ENCODE results near the gene CLDND2. TPM values are rescaled to one million over a fixed set of nuclear protein-coding genes. Genes with fewer than 3 reads are reported as not detected.
"Not testable (repeated sequence)": the region's sequence is repeated elsewhere in the genome, so short reads cannot be mapped to it uniquely, and the experiment has no call there.

The CLDND2 gene, protein sequence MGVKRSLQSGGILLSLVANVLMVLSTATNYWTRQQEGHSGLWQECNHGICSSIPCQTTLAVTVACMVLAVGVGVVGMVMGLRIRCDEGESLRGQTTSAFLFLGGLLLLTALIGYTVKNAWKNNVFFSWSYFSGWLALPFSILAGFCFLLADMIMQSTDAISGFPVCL
- 1 to 10 TPM in 3 of 4 donors, under 1 TPM in 1; 0.99 to 2.9 (median 2.1) TPM for polyA plus RNA-seq (ENCODE audit: insufficient read length in 4 of 4)

DNA sequence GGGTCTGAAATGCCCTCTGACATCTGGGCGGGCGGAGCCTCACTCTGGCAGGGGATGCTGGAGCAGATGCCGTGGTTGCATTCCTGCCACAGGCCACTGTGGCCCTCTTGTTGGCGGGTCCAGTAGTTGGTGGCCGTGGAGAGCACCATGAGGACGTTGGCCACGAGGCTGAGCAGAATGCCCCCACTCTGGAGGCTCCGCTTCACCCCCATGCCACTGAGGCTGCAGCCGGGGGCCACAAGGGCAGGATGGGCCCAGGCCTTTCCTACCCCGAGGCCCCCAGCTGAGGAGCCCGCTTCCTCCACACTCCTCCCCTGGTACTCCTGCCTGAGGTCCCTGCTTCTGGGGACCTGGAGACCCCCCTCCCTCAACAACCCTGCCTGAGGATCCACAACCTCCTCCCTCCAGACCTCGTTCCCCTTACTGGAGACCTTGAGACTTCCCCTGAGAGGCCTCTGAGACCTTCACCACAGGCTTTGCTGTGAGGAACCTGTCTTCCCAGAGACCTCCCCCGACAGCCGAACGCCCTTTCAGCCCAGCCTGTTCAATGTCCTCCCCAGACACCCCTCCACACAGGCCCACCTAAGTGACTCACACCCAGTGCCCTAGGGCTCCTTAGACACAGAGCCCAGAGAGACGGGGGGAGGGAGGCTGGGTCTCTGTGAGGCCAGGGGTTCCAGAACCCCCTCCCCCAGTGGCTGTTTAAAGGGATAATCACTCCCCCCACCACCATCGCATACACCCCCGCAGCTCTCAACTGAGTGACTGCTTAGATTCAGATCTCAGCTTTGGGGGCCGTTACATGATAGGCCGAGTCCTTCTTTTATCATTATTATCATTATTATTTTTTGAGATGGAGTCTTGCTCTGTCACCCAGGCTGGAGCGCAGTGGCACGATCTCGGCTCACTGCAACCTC is at the start of gene CLDND2:
CLDND2 (minus strand) TSS at position 638 of the 917 bp plus-strand sequence; CDS start at position 212, 426 bp downstream.
- no peak for DNase-seq (ENCODE audit: low read depth in 4 of 4, low spot score in 2 of 4)

DNA sequence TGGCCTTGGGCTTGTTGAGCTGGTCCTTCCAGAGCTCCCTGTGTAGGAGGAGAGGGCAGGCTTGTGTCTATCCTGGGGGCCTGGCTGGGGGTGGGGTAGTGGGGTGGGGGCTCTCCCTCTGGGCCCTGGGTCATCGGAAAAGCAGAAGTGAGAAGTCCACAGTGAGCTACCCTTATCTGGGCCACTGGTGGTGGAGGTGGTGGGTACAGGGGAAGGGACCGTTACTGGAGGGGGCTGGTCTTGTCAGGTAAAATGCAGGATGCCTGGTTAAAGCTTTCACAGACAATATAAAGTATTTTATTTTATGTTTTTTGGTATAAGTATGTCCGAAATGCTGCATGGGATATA is 49.0 kb upstream of the CLDND2 start:
- DNase-seq (ENCODE audit: low read depth in 4 of 4, low spot score in 2 of 4), result no peak

DNA sequence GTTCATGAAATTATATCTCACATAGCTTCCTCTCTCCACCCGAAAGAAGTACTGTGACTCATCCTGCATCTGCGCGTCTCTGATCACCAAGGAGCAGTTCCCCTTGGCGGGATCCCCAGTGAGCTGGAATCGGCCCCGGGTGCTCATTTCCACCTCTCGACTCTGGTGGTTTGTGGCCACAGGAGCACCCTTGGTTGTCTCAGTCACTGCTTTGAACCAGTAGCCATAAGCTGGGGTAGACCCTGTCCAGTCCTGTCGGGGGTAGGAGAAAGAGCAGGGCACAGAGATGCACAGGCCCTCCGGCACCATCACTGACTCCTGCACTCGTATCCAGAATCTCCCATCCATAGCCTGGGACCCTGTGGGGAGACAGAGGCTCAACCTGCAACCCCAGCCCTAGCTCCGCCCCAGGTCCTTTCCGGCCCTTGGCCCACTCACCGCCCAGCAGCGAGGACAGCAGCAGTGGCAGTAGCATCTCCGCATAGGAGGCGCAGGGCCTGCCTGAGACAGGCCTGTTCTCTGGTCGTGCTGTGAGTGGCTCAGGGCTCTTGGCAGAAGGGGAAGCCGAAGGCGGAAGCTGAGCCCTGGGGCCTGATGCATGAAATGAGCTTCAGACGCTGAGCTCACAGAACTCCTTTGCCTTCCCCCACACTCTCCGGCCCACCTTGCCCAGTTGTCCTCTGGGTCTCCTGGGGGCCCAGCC is 48.5 kb upstream of the CLDND2 start, which contains the start of gene SIGLEC10:
SIGLEC10 (minus strand) TSS at position 536 of the 703 bp plus-strand sequence; CDS start at position 475, 61 bp downstream.
- DNase-seq (ENCODE audit: low read depth in 4 of 4, low spot score in 2 of 4), result no peak

DNA sequence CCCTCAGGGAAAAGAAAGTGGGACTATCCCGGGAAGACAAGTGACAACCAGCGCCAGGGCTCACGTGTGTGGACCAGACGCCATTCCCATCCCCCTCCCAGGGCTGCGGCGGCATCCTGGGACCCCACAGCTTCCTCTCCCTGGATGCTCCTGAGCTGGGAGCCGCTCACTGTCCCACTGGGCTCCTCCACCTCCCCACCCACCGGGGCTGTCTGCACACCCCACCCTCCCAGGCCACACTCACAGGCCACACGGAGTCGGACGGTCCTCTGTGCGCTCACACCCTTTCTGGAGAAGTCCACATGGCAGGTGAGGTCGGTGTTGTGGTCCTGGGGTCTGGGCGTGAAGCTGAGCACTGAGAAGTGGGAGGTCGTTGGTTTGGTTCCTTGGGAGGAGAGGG is 47.6 kb upstream of the CLDND2 start:
- not testable (repeated sequence) for DNase-seq (ENCODE audit: low read depth in 4 of 4, low spot score in 2 of 4)

DNA sequence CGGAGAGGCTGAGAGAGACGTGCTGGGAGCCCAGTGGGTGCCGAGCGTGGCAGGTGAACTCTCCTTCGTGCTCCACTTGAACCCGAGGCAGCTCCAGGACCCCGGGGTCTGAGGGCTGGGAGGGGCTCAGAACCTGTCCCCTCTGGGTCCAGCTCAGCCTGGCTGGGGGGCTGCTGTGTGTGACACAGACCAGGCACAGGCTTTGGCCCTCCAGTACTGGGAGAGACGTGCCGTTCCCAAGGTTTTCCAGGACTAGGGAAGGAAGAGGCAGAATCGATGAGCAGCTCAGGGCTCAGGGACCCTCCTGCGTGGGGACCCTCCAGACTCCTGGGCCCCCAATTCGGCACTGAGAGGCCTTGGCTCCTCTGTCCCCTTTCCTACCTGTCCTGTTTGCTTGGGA is 46.4 kb upstream of the CLDND2 start:
- no peak for DNase-seq (ENCODE audit: low read depth in 4 of 4, low spot score in 2 of 4)

DNA sequence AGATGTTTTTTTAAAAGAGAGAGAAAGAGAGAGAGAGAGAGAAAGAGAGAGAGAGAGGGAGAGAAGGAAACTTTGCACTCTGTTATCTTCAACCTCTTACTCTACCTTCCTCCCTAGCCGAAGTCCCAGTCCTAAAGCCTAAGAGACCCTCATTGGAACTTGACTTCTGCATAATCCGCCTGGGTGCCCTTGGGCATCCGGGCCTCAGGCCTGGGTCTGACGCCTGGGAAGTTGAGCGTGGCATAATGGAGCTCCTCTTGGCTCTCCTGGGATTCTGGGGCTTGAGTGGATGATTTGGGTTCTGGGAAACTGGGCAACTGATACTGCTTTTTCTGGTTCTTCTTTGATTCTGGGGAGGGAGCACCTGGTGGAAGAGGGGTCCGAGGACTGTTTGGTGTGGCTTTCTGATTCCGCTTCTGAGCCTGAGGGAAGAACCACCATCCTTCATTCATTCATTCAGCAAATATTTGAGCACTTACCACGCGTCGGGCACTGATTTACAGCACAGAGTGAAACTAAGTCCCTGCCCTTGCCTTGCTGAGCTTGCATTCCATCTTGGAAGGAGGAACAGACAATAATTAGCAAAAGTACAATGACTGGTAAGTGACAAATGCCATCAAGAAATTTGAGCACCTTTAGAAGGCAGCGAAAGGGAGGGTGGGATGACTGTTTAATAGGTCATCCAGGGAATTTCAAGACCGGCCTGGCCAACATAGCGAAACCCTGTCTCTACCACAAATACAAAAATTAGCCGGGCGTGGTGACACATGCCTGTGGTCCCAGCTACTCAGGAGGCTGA is 42.3 kb upstream of the CLDND2 start:
- no peak for DNase-seq (ENCODE audit: low read depth in 4 of 4, low spot score in 2 of 4)

DNA sequence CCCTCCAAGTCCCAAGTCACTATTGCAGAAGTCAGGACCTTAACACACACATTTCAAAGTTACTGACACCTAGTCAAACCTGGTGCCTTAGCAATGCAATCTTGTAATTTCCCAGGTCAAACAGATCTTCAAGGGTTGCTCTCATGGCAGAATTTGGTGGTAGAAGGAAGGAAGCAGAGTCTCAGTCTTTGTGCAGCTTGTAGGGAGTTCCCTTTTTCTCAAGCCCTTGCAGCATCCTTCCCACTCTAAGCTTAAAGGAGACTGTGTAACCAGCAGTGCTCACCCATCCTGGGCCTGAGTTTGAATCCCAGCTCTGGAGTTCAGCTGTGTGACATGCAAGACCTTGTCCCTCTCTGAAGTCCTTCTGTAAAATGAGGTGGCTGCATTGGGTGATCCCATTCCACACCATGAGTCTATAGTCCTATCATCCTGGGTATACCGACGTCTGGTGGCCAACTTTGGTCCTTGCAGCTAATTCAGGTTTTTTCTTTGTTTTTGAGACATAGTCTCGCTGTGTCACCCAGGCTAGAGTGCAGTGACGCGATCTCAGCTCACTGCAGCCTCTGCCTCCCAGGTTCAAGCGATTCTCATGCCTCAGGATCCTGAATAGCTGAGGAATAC is 38.8 kb upstream of the CLDND2 start:
- no peak for DNase-seq (ENCODE audit: low read depth in 4 of 4, low spot score in 2 of 4)

DNA sequence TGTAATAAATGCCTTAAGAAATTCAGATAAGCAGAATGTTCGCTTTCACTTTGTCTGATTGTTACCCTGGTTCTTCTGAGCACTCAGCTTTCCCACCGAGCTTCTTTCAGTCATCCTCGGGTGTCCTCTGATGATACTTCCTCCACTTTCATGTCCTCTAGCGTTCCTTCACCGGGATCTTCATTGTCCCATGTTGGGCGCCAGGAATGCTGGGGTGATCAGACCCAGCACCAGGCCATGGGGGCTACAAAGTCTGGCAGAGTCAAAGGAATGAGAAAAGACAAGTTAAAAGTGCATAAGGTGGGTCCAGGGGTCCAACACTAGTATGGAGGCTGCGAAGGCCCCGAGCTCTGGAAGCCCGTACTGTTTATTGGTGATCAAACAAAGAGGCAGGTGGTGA is 33.3 kb upstream of the CLDND2 start:
- no peak for DNase-seq (ENCODE audit: low read depth in 4 of 4, low spot score in 2 of 4)

DNA sequence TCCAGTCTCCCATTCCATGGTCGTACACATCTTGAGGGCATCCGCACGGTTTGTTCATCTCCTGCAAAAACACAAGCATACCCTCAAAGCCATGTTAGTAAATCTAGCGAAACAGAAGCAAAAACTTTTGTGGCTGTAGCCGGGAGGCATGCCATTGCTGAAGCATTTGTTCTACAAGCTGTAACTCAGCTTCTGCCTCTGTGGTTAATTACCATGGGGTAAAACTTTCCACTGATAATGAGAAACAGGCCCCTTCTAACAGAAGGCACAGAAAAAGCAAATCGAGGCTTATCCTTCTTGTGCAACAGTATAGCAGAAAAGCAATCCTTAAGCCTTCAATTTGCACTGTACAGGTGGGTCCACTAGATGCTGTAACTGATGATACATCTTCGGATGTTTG is 31.1 kb upstream of the CLDND2 start:
- DNase-seq (ENCODE audit: low read depth in 4 of 4, low spot score in 2 of 4), result not testable (repeated sequence)

DNA sequence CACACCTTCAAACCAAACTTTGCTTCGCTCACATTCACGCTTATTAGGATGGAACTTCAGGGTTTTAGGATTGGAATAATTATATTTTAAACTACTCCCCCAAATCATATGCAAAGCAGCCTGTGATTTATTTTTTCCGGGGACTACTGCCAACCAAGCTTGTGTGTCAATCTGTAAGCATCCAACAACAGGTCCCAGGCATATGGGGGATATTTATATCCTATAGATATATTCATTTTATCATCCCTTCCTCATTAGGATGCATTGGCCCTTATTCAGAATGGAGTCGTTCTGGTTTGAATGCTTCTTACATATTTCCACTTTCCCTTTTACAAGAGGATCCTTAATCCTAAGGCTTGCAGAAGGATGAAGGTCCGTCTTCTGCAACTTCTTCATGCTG is 30.4 kb upstream of the CLDND2 start:
- DNase-seq (ENCODE audit: low read depth in 4 of 4, low spot score in 2 of 4), result no peak

DNA sequence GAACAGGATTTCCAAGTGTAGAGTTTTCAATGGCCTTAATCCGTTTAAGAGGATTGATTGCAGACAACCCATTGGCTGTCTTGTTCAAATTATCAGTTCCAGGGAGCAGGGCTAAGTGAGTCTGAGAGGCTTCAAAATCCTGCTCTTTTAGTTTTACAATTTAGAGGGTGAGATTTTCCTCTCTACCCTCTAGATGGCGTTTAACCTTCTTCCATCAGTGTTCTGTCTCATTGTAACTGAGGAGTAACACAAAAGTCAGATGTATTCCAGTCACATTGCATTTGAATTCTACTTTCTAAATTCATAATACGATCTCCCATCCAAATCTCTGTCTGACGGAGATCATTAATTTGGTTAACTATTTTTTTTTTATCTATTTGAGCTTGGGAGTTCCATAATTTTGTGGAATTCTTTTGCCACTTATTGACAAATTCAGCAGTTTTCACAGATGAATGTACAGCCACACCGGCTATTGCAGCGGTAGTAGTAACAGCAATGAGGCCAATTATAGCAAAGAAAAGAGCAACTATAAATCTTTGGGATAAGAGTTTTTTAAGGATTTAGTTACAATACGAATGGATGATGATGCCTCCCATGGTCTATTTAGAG is 29.4 kb upstream of the CLDND2 start:
- DNase-seq (ENCODE audit: low read depth in 4 of 4, low spot score in 2 of 4), result no peak

DNA sequence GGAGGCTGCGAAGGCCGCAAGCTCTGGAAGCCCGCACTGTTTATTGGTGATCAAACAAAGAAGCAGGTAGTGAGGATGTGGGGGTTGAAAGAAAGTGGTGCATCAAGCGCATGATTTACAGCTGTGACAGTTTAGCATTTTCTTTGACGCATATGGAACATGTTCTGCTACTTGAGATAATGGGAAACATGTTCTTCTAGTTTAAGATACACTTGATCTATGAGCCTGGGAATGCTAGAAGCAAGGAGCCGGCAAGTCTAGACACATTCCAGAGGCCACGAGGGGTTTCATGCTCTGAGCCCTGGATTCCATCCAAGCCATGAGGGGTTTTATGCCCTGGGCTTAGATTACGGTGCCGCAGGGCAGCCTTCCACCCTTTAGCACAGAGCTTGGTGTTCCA is 28.6 kb upstream of the CLDND2 start:
- not testable (repeated sequence) for DNase-seq (ENCODE audit: low read depth in 4 of 4, low spot score in 2 of 4)

DNA sequence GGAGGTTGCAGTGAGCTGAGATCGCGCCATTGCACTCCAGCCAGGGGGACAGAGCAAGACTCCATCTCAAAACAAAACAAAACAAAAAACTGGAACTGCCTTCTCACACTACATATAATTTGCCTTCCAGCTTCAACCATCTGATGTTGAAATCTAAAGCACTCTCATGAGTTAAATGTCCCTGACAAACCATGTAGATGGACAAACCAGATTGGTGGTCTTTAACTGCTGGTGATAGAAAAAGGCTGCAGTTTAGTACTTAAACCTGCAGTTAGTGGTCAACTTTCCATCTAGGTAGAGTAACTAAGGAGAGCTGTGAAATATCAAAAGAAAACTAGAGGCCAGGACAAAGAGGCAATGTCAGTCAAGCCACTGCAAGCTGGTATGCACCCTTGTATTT is 27.4 kb upstream of the CLDND2 start:
- DNase-seq (ENCODE audit: low read depth in 4 of 4, low spot score in 2 of 4), result no peak

DNA sequence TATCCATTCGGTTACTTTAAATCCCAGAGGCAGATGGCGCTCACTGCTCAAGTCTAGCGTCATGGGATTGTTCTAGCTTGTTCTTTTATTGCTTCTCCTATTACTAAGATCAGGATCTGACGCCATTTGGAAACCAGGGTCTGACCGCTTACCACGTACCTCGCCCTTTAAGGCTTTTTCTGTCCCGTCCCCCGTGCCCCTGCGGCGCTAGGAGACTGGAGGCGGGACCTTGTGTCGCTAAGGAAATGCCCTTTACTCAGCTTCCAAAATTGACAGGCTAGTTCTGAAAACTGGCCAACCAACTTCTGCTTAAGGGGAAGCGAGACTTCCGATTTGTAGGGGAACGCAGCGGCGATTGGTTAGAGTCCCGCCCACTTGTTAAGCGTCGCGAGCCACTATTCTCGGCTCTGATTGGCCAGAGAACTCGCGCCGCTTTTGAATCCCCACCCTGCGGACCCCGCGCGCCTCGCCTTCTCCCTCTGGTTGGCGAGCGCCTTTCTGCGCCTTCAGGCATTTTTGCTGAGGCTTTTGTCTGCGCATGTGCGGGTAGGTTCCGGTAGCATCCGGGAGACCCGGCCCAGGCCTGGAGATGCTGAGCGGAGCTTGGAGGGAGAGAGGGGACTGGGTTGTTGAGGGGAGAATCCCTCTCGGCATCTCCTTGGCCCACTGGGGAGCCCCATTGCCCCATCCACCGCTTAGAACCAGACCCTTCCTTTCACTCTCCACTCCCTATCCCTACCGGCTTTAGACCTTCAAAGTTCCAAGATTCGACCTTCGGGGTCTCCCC is 25.4 kb upstream of the CLDND2 start:
- peak; percentile 92 to 98 (median 95) for DNase-seq (ENCODE audit: low read depth in 4 of 4, low spot score in 2 of 4)

DNA sequence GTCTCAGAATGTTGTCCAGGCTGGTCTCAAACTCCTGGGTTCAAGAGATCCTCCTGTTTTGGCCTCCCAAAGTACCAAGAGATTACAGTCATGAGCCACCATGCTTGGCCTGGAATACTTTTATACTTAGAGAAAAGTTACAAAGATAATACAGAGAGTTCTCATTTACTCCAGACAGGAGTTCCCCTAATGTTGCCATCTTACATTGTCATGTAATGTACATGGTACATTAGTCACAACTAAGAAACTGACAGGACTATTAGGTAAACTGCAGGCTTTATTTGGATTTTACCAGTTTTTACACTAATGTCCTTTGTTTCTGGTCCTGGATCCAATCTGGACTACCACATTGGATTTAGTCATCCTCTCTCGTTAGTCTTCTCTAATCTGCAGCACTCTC is 23.9 kb upstream of the CLDND2 start:
- no peak for DNase-seq (ENCODE audit: low read depth in 4 of 4, low spot score in 2 of 4)

DNA sequence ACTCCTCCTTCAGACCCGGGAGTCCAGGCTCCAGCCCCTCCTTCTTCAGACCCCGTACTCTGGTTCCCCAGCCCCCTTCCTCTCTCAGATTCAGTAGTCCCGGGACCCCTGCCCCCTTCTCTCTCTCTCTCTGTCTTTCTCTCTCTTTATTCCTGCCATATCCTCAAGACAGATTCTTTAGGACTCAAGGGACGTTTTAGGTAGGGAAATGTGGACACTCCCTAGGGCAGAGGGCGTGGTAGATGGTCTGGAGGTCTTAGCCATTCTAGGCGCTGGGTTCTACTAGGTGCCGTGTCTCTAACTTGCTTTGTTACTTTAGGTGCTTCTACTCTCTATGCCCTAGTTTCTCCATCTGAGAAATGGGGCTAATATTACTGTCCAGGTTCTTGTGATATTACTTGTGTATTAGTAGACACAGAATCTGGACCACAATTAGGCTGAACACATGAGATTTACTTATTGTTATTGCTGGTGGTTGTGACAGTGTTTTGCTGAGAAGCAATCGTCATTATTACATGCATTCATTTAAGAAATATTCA is 22.3 kb upstream of the CLDND2 start:
- DNase-seq (ENCODE audit: low read depth in 4 of 4, low spot score in 2 of 4), result no peak

DNA sequence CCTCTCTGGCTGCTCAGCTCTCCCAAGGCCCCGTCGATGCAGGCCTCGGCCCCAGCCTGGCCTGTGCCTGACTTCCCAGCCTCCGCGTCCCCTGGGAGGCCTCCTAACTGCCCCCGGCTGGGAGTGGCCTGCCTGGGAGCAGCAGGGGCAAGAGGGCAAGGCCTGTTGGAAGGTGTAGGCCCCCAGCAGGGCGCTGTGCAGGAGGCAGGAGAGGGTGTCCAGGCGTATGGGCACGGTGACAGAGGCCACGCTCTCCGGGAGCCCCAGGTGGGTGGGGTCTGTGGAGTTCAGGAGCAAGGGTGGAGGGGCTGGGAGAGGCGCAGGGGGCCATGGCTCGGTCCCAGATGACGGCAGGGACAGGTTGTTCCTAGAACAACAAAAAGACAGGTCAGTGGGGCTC is 20.3 kb upstream of the CLDND2 start:
- DNase-seq (ENCODE audit: low read depth in 4 of 4, low spot score in 2 of 4), result no peak

DNA sequence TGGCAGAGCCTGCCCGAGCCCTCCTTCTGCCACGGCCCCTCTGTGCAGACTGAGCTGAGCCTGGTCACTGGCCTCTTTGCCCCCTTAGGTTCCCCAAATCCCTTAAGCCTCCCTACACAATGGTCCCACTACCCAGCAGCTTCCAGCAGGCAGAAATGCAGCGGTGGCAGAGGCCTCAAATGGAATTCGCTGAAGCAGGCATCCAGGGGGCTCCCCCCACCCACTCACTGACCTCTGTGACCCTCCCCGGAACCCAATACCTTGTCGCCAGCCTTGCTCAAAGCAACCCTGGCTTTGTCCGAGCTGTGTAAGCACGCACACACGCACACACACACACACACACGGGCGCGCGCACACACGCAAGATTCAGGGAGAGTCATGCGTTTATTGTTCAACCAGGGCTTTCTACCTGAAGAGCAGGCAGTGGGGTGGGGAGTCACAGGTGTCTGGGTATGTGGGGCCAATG is 19.2 kb upstream of the CLDND2 start, which contains the start of gene LIM2:
LIM2 (minus strand) TSS at position 51 of the 466 bp plus-strand sequence. CDS start 531 bp downstream, outside the sequence.
- peak in 1 of 4 donors; percentile 21 for DNase-seq (ENCODE audit: low read depth in 4 of 4, low spot score in 2 of 4)

Measured in left renal cortex interstitium (tissue), 4 donors.